ENCODE results near the gene XYLT1.
"Not testable (repeated sequence)": the region's sequence is repeated elsewhere in the genome, so short reads cannot be mapped to it uniquely, and the experiment has no call there.

The XYLT1 gene

GRCh38 chr16:17412221-17412620 is 58.5 kb downstream of the XYLT1 start:
- ATAC-seq: peak; percentile 65

GRCh38 chr16:17411263-17411662 is 59.5 kb downstream of the XYLT1 start:
- ATAC-seq: no peak

More at GRCh38 chr16:17412221-17412620, 58.5 kb downstream of the XYLT1 start:
- TF ChIP-seq CSRNP3 (CRISPR knock-in tag; IDR thresholded peaks at IDR 0.05) (no peak), GLIS3 (CRISPR knock-in tag; IDR thresholded peaks at IDR 0.05) (no peak), SNAI2 (CRISPR knock-in tag; IDR thresholded peaks at IDR 0.05) (no peak), PPARA (CRISPR knock-in tag; IDR thresholded peaks at IDR 0.05; ENCODE audit: borderline replicate concordance) (no peak), ZNF8 (CRISPR knock-in tag; IDR thresholded peaks at IDR 0.05) (no peak), ISL1 (CRISPR knock-in tag; IDR thresholded peaks at IDR 0.05) (no peak), ZNF70 (CRISPR knock-in tag; IDR thresholded peaks at IDR 0.05) (no peak), POU6F1 (CRISPR knock-in tag; IDR thresholded peaks at IDR 0.05; ENCODE audit: borderline replicate concordance, low read depth) (no peak), ARNTL (CRISPR knock-in tag; IDR thresholded peaks at IDR 0.05; ENCODE audit: borderline replicate concordance, low read depth) (no peak), ZFP3 (CRISPR knock-in tag; IDR thresholded peaks at IDR 0.05) (no peak), TCF4 (CRISPR knock-in tag; IDR thresholded peaks at IDR 0.05; ENCODE audit: borderline replicate concordance) (no peak), TOX (CRISPR knock-in tag; IDR thresholded peaks at IDR 0.05; ENCODE audit: borderline replicate concordance) (no peak)

GRCh38 chr16:17410316-17410715 is 60.4 kb downstream of the XYLT1 start:
- ATAC-seq: not testable (repeated sequence)

More at GRCh38 chr16:17411263-17411662, 59.5 kb downstream of the XYLT1 start:
- TF ChIP-seq CSRNP3 (CRISPR knock-in tag; IDR thresholded peaks at IDR 0.05) (no peak), TSHZ2 (CRISPR knock-in tag; IDR thresholded peaks at IDR 0.05) (no peak), TCF4 (CRISPR knock-in tag; IDR thresholded peaks at IDR 0.05; ENCODE audit: borderline replicate concordance) (no peak), BACH2 (CRISPR knock-in tag; IDR thresholded peaks at IDR 0.05; ENCODE audit: borderline replicate concordance) (no peak)

- ATAC-seq: no peak
- no peak for TF ChIP-seq CSRNP3 (CRISPR knock-in tag; IDR thresholded peaks at IDR 0.05)
Observed at GRCh38 chr16:17409894-17410293, 60.9 kb downstream of the XYLT1 start.

- no peak for ATAC-seq
- TF ChIP-seq PPARA (CRISPR knock-in tag; IDR thresholded peaks at IDR 0.05; ENCODE audit: borderline replicate concordance) (no peak), OSR1 (CRISPR knock-in tag; IDR thresholded peaks at IDR 0.05) (no peak), ZC3H10 (CRISPR knock-in tag; IDR thresholded peaks at IDR 0.05) (no peak), GLIS3 (CRISPR knock-in tag; IDR thresholded peaks at IDR 0.05) (no peak), ZFP30 (CRISPR knock-in tag; IDR thresholded peaks at IDR 0.05) (no peak), ZNF8 (CRISPR knock-in tag; IDR thresholded peaks at IDR 0.05) (no peak), TSHZ2 (CRISPR knock-in tag; IDR thresholded peaks at IDR 0.05) (no peak), CSDC2 (CRISPR knock-in tag; IDR thresholded peaks at IDR 0.05) (no peak), TOX (CRISPR knock-in tag; IDR thresholded peaks at IDR 0.05; ENCODE audit: borderline replicate concordance) (no peak), PATZ1 (CRISPR knock-in tag; IDR thresholded peaks at IDR 0.05; ENCODE audit: borderline replicate concordance) (no peak), ZNF565 (CRISPR knock-in tag; conservative IDR thresholded peaks at IDR 0.05; ENCODE audit: low read depth) (no peak), SNAI2 (CRISPR knock-in tag; IDR thresholded peaks at IDR 0.05) (no peak)
Observed at GRCh38 chr16:17408955-17409441, 61.8 kb downstream of the XYLT1 start.
